Activated naive CD4-positive, alpha-beta T cell treated with anti-CD3 and anti-CD28 coated beads for 36 hours (primary cell): ENCODE measurements around the gene POLD3. TPM values are rescaled to one million over a fixed set of nuclear protein-coding genes. Genes with fewer than 3 reads are reported as not detected.
"Not testable (repeated sequence)": the region's sequence is repeated elsewhere in the genome, so short reads cannot be mapped to it uniquely, and the experiment has no call there.

Source experiments
- CTCF ChIA-PET: fragments of 350-600 bp; sonication (Branson Sonifier 250); formaldehyde crosslinking; loops from one replicate; lab custom pipeline; 2021; ENCODE audit warnings: antibody characterized with exemption; lab: Charles Lee
- DNase-seq: peaks from one replicate; pipeline ENCODE4 v3.0.0-alpha.2; 2020
- H3K27ac Mint-ChIP-seq: one replicate; pipeline ENCODE4 v1.8.0; 2021; ENCODE audit warnings: mild to moderate bottlenecking, mixed read lengths
- H3K27me3 Mint-ChIP-seq: one replicate; pipeline ENCODE4 v1.8.0; 2021; ENCODE audit warnings: low read depth, mixed read lengths
- H3K36me3 Mint-ChIP-seq: one replicate; pipeline ENCODE4 v1.8.0; 2021; ENCODE audit warnings: low read depth, mixed read lengths
- H3K4me1 Mint-ChIP-seq: one replicate; pipeline ENCODE4 v1.8.0; 2021; ENCODE audit warnings: low read depth, mixed read lengths
- H3K4me3 Mint-ChIP-seq: one replicate; pipeline ENCODE4 v1.8.0; 2021; ENCODE audit warnings: mild to moderate bottlenecking, moderate library complexity, mixed read lengths
- H3K9me3 Mint-ChIP-seq: one replicate; pipeline ENCODE4 v1.8.0; 2021; ENCODE audit warnings: mixed read lengths
- intact Hi-C: fragments of 100-400 bp; cut with micrococcal nuclease; formaldehyde crosslinking; loops from one replicate; pipeline ENCODE4 v1.15.1; 2023
- total RNA-seq, 2 experiments: library from RNA; stranded (reverse); gene quantifications; one replicate each; pipeline ENCODE4 v1.2.3, GENCODE V29; 2021

POLD3 gene
- total RNA-seq, 2 experiments from 2014 or later = 84.8 to 91.9 TPM

GRCh38 chr11:74570266-74571061 is 21.9 kb upstream of the POLD3 start:
- intact Hi-C loops = loop anchor here (1.0 kb wide), 3 partner anchors 117 to 314 kb away; no protein-coding TSS in a partner anchor
- CTCF ChIA-PET = interaction anchor here (0.6 to 5.2 kb wide), 14 partner anchors 9 to 1442 kb away, joined by 3 to 88 read pairs (median 4); no protein-coding TSS in a partner anchor
- peak; percentile 55 for DNase-seq
- Mint-ChIP-seq H3K36me3 (no peaks in the 10 kb centered on the region), H3K9me3 (no peaks in the 10 kb centered on the region), H3K4me3 (no peak overlapping the region), H3K27me3 (no peaks in the 10 kb centered on the region), H3K4me1 (no peaks in the 10 kb centered on the region), H3K27ac (no peak overlapping the region)

GRCh38 chr11:74571062-74571399 is 21.4 kb upstream of the POLD3 start:
- Mint-ChIP-seq H3K27me3 (no peaks in the 10 kb centered on the region), H3K9me3 (no peaks in the 10 kb centered on the region), H3K4me3 (no peak overlapping the region), H3K36me3 (no peaks in the 10 kb centered on the region), H3K27ac (no peak overlapping the region), H3K4me1 (no peaks in the 10 kb centered on the region)
- CTCF ChIA-PET = interaction anchor here (0.6 to 5.2 kb wide), 14 partner anchors 9 to 1441 kb away, joined by 3 to 88 read pairs (median 4); no protein-coding TSS in a partner anchor
- intact Hi-C loops = no loop called here
- no peak for DNase-seq

- Mint-ChIP-seq H3K4me3 (no peak overlapping the region), H3K36me3 (no peaks in the 10 kb centered on the region), H3K9me3 (no peaks in the 10 kb centered on the region), H3K27ac (no peak overlapping the region), H3K27me3 (no peaks in the 10 kb centered on the region), H3K4me1 (no peaks in the 10 kb centered on the region)
- CTCF ChIA-PET = interaction anchor here (0.6 to 5.2 kb wide), 6 partner anchors 117 to 1682 kb away, joined by 3 to 88 read pairs (median 4); no protein-coding TSS in a partner anchor
- DNase-seq = no peak
- intact Hi-C loops = no loop called here
Observed at GRCh38 chr11:74572349-74572748, 20.0 kb upstream of the POLD3 start.

GRCh38 chr11:74574563-74574962 is 17.8 kb upstream of the POLD3 start:
- H3K27me3 Mint-ChIP-seq = no peaks in the 10 kb centered on the region
- intact Hi-C loops = no loop called here
- H3K9me3 Mint-ChIP-seq = no peaks in the 10 kb centered on the region
- no peak overlapping the region for H3K4me3 Mint-ChIP-seq
- no peak overlapping the region for H3K27ac Mint-ChIP-seq
- DNase-seq = no peak
- CTCF ChIA-PET = no interaction called here
- H3K4me1 Mint-ChIP-seq = no peaks in the 10 kb centered on the region
- H3K36me3 Mint-ChIP-seq = no peaks in the 10 kb centered on the region

DNA sequence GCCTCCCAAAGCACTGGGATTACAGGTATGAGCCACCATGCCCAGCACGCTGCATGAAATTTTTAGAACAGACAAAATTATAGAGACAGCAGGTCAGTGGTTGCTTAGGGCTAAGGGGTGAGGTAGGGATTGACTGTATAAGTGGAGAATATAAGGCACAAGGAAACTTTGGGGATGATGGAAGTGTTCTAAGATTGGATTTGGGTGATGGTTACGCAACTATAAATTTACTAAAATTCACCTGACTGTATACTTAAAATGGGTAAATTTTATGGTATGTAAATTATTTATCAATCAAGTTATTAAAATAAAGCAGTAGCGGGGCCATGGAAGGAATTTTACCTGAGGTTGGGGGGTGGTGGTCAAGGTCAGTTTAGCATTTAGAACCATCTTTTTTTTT is 16.4 kb upstream of the POLD3 start:
- Mint-ChIP-seq H3K9me3 (no peaks in the 10 kb centered on the region), H3K4me1 (no peaks in the 10 kb centered on the region), H3K27ac (no peak overlapping the region), H3K4me3 (no peak overlapping the region), H3K27me3 (no peaks in the 10 kb centered on the region), H3K36me3 (no peaks in the 10 kb centered on the region)
- CTCF ChIA-PET = no interaction called here
- intact Hi-C loops = no loop called here
- no peak for DNase-seq

DNA sequence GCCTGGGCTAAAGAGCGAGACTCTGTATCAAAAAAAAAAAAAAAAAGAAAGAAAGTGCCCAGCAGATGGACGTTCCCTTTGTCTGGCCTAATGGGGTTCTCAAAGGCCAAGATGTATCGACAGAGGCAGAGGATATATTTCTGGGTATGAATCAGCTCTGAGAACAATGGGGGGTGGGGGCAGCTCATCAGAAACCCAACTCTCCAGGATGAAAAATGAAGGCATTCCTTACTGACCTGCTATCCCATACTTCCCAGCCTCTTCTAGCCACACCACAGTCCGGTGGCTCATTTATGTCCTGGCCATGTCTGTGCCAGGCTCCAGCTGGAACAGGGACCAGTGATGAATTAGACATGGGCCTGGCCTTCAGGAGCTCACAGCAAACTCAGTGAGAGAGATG is 15.2 kb upstream of the POLD3 start:
- intact Hi-C loops = no loop called here
- no peaks in the 10 kb centered on the region for H3K4me1 Mint-ChIP-seq
- DNase-seq = no peak
- H3K9me3 Mint-ChIP-seq = no peaks in the 10 kb centered on the region
- H3K36me3 Mint-ChIP-seq = no peaks in the 10 kb centered on the region
- no peak overlapping the region for H3K27ac Mint-ChIP-seq
- H3K27me3 Mint-ChIP-seq = no peaks in the 10 kb centered on the region
- CTCF ChIA-PET = no interaction called here
- no peak overlapping the region for H3K4me3 Mint-ChIP-seq

DNA sequence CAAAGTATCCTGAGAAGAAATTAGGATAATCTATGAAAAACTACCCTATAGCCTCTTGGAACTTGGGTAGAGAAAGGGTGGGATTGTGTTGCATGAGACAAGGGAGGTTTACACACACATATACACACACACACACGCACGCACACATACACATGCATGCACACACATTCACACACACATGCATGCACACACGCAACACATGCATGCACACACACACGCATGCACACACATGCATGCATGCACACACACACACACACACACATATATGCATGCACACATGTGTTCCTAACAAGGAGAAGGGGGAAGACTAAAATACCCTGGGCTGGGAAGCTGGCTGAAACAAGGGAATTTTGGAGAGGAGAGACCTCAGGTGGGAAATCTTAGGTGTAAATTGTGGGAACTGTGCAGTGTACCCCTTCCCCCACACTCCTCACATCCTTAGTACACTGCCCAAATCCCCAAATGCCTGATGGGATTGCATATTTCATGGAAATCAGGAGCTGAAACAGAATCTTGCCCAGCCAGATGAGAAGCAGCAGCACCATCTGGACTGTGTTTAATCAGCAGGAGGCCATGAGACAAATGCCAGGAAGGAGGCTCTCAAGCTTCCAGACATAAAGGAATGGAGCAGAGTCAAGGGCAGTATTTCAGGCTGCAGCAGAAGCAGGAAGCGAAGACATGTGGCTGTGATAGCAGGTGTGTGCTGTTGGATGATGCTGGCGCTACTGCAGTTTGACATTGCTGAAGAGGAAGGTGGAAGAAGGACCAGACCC is 14.6 kb upstream of the POLD3 start:
- no peak overlapping the region for H3K4me3 Mint-ChIP-seq
- CTCF ChIA-PET = no interaction called here
- no peaks in the 10 kb centered on the region for H3K36me3 Mint-ChIP-seq
- no peak for DNase-seq
- H3K9me3 Mint-ChIP-seq = no peaks in the 10 kb centered on the region
- no peak overlapping the region for H3K27ac Mint-ChIP-seq
- intact Hi-C loops = no loop called here
- H3K27me3 Mint-ChIP-seq = no peaks in the 10 kb centered on the region
- no peaks in the 10 kb centered on the region for H3K4me1 Mint-ChIP-seq

- H3K4me3 Mint-ChIP-seq = no peak overlapping the region
- intact Hi-C loops = no loop called here
- CTCF ChIA-PET = interaction anchor here (1.0 kb wide), 1 partner anchor 8 kb away, joined by 3 read pairs; no protein-coding TSS in a partner anchor
- H3K27ac Mint-ChIP-seq = no peak overlapping the region
- no peak for DNase-seq
- H3K9me3 Mint-ChIP-seq = no peaks in the 10 kb centered on the region
- H3K4me1 Mint-ChIP-seq = no peaks in the 10 kb centered on the region
- H3K36me3 Mint-ChIP-seq = no peaks in the 10 kb centered on the region
- no peaks in the 10 kb centered on the region for H3K27me3 Mint-ChIP-seq
Observed at GRCh38 chr11:74579577-74580270, 12.7 kb upstream of the POLD3 start.

GRCh38 chr11:74581954-74582547 is 10.3 kb upstream of the POLD3 start:
- intact Hi-C loops = no loop called here
- CTCF ChIA-PET = interaction anchor here (0.9 kb wide), 1 partner anchor 13 kb away, joined by 3 read pairs; no protein-coding TSS in a partner anchor
- Mint-ChIP-seq H3K4me1 (no peaks in the 10 kb centered on the region), H3K36me3 (no peaks in the 10 kb centered on the region), H3K27me3 (no peaks in the 10 kb centered on the region), H3K4me3 (no peak overlapping the region), H3K27ac (no peak overlapping the region), H3K9me3 (no peaks in the 10 kb centered on the region)
- no peak for DNase-seq

DNA sequence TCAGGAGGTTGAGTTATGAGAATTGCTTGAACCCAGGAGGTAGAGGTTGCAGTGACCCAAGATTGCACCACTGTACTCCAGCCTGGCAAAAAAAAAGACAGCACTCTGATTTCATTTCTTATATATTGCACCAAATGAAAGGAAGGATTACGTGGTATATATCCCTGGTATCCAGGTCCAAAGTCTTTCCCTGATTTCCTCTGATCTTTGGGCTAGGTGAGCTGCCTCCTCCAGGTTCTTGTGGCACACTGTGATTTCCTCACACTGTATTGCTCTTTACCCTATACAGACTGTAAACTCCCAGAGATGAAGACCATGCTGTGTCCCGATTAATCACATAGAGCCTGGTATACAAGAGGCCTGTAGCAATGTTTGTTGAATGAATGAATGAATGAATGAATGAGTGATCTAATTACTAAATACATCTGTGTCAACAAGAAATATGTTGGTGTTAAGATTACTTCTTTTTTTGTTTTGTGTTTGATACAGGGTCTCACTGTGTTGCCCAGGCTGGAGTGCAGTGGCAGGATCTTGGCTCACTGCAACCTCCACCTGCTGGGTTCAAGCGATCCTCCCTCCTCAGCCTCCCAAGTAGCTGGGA is 9.3 kb upstream of the POLD3 start:
- CTCF ChIA-PET = interaction anchor here (0.9 kb wide), 1 partner anchor 14 kb away, joined by 3 read pairs; no protein-coding TSS in a partner anchor
- intact Hi-C loops = no loop called here
- Mint-ChIP-seq H3K36me3 (no peaks in the 10 kb centered on the region), H3K4me1 (no peaks in the 10 kb centered on the region), H3K27me3 (no peaks in the 10 kb centered on the region), H3K9me3 (no peaks in the 10 kb centered on the region), H3K27ac (no peak overlapping the region), H3K4me3 (no peak overlapping the region)
- no peak for DNase-seq

GRCh38 chr11:74590492-74590891 is 1.9 kb upstream of the POLD3 start:
- H3K4me1 Mint-ChIP-seq = peaks cover 23% of the 10 kb centered on the region
- CTCF ChIA-PET, H3K4me3 Mint-ChIP-seq, H3K9me3 Mint-ChIP-seq, DNase-seq, H3K27ac Mint-ChIP-seq, intact Hi-C loops, H3K27me3 Mint-ChIP-seq: not testable (repeated sequence)
- peaks cover 21% of the 10 kb centered on the region for H3K36me3 Mint-ChIP-seq
